ENCODE measurements around the gene LPP. TPM values are rescaled to one million over a fixed set of nuclear protein-coding genes. Genes with fewer than 3 reads are reported as not detected.

LPP gene
- total RNA-seq, 6 experiments from 2014 or later: 84.1 to 121 (median 102) TPM

DNA sequence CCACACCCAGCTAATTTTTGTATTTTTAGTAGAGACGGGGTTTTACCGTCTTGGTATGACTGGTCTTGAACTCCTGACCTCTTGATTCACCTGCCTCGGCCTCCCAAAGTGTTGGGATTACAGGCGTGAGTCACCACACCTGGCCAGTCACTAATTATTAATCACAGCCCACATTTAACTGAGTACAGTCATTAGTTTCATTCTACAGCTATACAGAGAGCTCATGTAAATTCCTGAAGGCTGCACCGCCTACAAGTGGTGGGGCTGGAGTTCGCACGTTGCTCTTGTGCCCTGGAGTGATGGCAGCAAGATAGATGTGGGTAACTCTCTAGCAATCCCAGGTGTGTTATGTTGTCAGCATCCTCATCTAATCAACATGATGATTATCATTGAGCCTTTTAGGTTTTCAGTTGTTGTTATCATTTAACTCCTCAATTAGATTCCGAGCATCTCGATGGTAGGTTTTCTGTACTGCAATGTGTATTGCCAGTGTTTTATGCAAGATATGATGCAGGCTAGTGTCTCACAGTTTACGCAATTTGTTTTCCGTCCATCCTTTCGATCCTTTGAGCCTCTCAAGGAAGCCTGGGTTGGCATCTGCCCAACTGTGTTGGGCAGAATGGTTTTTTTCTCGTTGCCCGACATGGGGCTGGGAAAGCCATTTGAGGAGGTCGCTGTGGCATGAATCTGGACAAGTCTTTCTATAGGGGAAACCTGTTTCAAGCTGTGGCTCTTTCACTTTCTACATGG lies 216.3 kb downstream of the LPP start:
- no peaks in the 10 kb centered on the region for H3K9me3 Mint-ChIP-seq
- no peak overlapping the region for H3K4me3 Mint-ChIP-seq
- no peak overlapping the region for H3K27ac Mint-ChIP-seq
- no peaks in the 10 kb centered on the region for H3K27me3 Mint-ChIP-seq (ENCODE audit: insufficient read depth)
- H3K36me3 Mint-ChIP-seq (ENCODE audit: low read depth): peaks cover 10% of the 10 kb centered on the region; the same call in 1 of the 2 replicates
- TF ChIP-seq, protein P1, sequence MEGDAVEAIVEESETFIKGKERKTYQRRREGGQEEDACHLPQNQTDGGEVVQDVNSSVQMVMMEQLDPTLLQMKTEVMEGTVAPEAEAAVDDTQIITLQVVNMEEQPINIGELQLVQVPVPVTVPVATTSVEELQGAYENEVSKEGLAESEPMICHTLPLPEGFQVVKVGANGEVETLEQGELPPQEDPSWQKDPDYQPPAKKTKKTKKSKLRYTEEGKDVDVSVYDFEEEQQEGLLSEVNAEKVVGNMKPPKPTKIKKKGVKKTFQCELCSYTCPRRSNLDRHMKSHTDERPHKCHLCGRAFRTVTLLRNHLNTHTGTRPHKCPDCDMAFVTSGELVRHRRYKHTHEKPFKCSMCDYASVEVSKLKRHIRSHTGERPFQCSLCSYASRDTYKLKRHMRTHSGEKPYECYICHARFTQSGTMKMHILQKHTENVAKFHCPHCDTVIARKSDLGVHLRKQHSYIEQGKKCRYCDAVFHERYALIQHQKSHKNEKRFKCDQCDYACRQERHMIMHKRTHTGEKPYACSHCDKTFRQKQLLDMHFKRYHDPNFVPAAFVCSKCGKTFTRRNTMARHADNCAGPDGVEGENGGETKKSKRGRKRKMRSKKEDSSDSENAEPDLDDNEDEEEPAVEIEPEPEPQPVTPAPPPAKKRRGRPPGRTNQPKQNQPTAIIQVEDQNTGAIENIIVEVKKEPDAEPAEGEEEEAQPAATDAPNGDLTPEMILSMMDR (IDR thresholded peaks at IDR 0.05): no peak
- no peak for DNase-seq
- H3K4me1 Mint-ChIP-seq (ENCODE audit: low read depth): peaks cover 13% of the 10 kb centered on the region

DNA sequence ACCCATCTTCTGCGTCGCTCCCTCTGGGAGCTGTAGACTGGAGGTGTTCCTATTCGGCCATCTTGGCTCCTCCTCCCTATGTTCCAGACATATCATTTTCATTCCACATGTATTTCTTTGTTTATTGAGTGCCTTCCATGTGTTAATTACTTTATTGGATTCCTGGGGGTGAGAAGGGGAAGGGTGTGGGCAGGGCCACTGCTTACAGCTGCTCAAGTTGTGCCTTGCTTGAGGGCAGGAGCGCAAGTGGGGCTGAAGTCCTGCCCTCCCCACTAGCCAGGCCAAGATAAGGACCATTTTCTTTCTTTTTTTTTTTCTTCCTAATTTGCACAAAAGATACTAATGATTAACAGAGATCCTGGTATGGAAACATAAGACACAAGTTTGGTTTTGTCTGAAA lies 224.8 kb downstream of the LPP start:
- Mint-ChIP-seq H3K27ac (no peak overlapping the region), H3K9me3 (0 out of 2 replicates have a peak, but pooled peaks cover 4% of the 10 kb centered on the region), H3K4me1 (ENCODE audit: low read depth) (no peaks in the 10 kb centered on the region), H3K4me3 (no peak overlapping the region), H3K27me3 (ENCODE audit: insufficient read depth) (no peaks in the 10 kb centered on the region; the same call in 1 of the 2 replicates), H3K36me3 (ENCODE audit: low read depth) (peaks cover 34% of the 10 kb centered on the region)
- DNase-seq: no peak
- TF ChIP-seq, protein P1 (IDR thresholded peaks at IDR 0.05): no peak

DNA sequence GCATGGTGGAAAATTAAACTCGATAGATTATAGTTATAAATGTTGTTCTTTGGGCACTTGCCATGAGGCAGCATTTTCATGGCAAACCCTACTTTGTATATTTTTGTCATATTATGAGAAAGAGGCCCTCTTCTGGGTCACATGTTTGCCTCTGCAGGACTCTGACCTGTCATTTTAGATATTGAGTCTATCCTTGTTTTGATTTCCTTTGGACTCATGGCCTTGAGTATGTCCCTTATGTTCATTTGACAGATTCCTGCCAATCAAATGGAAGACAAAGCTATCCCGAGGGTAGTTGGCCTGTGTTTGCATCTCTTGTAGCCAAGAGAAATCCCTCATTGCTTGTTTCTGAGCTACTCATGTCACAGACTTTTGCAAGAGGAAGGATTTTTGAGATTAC lies 226.3 kb downstream of the LPP start:
- no peak overlapping the region for H3K4me3 Mint-ChIP-seq
- TF ChIP-seq, protein P1 (IDR thresholded peaks at IDR 0.05): no peak
- no peaks in the 10 kb centered on the region; the same call in 1 of the 2 replicates for H3K27me3 Mint-ChIP-seq (ENCODE audit: insufficient read depth)
- 0 out of 2 replicates have a peak, but pooled peaks cover 4% of the 10 kb centered on the region for H3K9me3 Mint-ChIP-seq
- no peak overlapping the region for H3K27ac Mint-ChIP-seq
- peaks cover 40% of the 10 kb centered on the region for H3K36me3 Mint-ChIP-seq (ENCODE audit: low read depth)
- DNase-seq: no peak
- H3K4me1 Mint-ChIP-seq (ENCODE audit: low read depth): peaks cover 10% of the 10 kb centered on the region

GRCh38 chr3:188380722-188381121 lies 226.8 kb downstream of the LPP start:
- H3K4me1 Mint-ChIP-seq (ENCODE audit: low read depth): peaks cover 15% of the 10 kb centered on the region
- TF ChIP-seq, protein P1 (IDR thresholded peaks at IDR 0.05): no peak
- H3K36me3 Mint-ChIP-seq (ENCODE audit: low read depth): peaks cover 37% of the 10 kb centered on the region
- H3K9me3 Mint-ChIP-seq: 0 out of 2 replicates have a peak, but pooled peaks cover 4% of the 10 kb centered on the region
- no peak for DNase-seq
- H3K27me3 Mint-ChIP-seq (ENCODE audit: insufficient read depth): no peaks in the 10 kb centered on the region; the same call in 1 of the 2 replicates
- no peak overlapping the region for H3K27ac Mint-ChIP-seq
- no peak overlapping the region for H3K4me3 Mint-ChIP-seq

DNA sequence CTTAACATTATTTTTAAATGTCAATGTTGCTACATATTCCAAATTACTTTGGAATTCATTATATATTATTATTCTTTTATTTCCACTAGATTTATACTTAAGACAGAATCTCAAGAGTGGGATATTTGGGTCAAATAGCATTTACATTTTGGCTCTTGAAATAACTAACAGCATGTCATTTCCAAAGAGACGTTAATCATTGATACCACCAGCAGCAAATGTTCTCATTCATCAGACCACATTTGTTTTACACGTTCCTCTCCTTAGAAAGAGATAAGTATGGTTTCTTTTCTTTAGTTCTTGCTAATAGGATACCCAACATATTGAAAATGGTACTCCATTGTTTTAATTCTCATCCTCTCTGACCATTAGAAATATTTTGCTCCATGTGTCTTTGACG lies 229.8 kb downstream of the LPP start:
- DNase-seq: no peak
- H3K4me3 Mint-ChIP-seq: no peak overlapping the region
- no peaks in the 10 kb centered on the region for H3K27me3 Mint-ChIP-seq (ENCODE audit: insufficient read depth)
- no peak overlapping the region for H3K27ac Mint-ChIP-seq
- peaks cover 39% of the 10 kb centered on the region for H3K4me1 Mint-ChIP-seq (ENCODE audit: low read depth)
- H3K9me3 Mint-ChIP-seq: no peaks in the 10 kb centered on the region
- peaks cover 18% of the 10 kb centered on the region for H3K36me3 Mint-ChIP-seq (ENCODE audit: low read depth)
- TF ChIP-seq, protein P1 (IDR thresholded peaks at IDR 0.05): no peak

Data from HFFc6 (cell line).